Measurements from ENCODE around the gene DDX51. TPM values are rescaled to one million over a fixed set of nuclear protein-coding genes. Genes with fewer than 3 reads are reported as not detected.

Gene DDX51
- total RNA-seq, 1 experiment from 2014 or later = 38.1 TPM

DNA sequence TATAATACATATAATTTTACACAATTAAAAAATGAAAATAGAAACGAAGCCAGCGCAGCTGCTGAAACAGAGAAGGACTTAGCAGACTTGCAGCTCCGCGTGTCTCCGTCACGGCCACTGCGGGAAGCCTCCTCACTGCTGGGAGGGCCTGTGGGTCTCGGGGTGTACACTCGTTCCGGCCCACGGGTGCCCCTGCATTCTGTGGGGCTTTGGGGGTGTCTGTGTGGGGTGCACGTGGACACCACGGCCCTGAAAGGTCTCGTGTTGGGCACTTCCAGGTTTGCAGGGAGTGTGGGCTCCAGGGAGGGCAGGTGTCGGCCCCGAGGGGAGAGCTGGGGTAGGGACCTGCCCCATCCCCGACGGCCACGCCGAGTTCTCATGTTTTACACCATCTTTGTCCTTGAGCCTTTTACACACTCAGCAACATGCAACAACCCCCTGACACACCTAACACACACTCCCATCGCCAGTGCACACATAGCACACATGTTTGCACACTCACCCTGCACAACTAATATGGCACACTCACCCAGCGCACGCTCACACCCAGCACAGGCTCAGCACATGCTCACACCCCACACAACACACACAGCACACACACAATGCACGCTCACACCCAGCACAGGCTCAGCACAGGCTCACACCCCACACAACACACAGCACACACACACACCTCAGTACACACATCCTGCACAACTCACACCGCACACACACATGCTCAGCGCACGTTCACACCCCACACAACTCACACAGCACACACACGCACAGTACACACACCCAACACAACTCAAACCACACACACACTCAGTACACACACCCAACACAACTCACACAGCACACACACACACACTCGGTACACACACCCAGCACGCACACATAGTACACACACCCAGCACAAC lies 36.8 kb upstream of the DDX51 start:
- intact Hi-C loops (cut with micrococcal nuclease) = no loop called here
- ATAC-seq = no peak
- H2AFZ ChIP-seq (ENCODE audit: low read depth, low read length, poor library complexity, severe bottlenecking) = no peak overlapping the region
- H3K4me1 ChIP-seq (ENCODE audit: control insufficient read depth in 1 of 2, insufficient read depth in 2 of 2, low read length in 2 of 2) = no peaks in the 10 kb centered on the region
- H4K20me1 ChIP-seq (ENCODE audit: insufficient read depth) = no peaks in the 10 kb centered on the region
- H3K4me3 ChIP-seq (replicated peaks in 1 of 2; ENCODE audit: low read depth in 1 of 2, low read length in 2 of 2) = no peak overlapping the region
- H3K9ac ChIP-seq (ENCODE audit: low read length) = no peak overlapping the region
- ChIA-PET CTCF (no interaction called here), POLR2A (no interaction called here), RAD21 (ENCODE audit: low non-redundant PET in 1 of 2, low total read pairs in 2 of 2, uncharacterized antibody in 2 of 2, unreplicated experiment in 2 of 2) (no interaction called here)
- no peak overlapping the region for H3K27ac ChIP-seq (ENCODE audit: low read depth, low read length)
- no peak for TF ChIP-seq ZNF274 (IDR thresholded peaks at IDR 0.05; ENCODE audit: low read depth, low read length)
- no peak for TF ChIP-seq ELF1 (IDR thresholded peaks at IDR 0.05; ENCODE audit: borderline replicate concordance, low read depth)
- no peak for TF ChIP-seq POLR2A (IDR thresholded peaks at IDR 0.05; ENCODE audit: borderline replicate concordance, extremely low read depth, insufficient read depth, insufficient read length)
- TF ChIP-seq, protein P1, sequence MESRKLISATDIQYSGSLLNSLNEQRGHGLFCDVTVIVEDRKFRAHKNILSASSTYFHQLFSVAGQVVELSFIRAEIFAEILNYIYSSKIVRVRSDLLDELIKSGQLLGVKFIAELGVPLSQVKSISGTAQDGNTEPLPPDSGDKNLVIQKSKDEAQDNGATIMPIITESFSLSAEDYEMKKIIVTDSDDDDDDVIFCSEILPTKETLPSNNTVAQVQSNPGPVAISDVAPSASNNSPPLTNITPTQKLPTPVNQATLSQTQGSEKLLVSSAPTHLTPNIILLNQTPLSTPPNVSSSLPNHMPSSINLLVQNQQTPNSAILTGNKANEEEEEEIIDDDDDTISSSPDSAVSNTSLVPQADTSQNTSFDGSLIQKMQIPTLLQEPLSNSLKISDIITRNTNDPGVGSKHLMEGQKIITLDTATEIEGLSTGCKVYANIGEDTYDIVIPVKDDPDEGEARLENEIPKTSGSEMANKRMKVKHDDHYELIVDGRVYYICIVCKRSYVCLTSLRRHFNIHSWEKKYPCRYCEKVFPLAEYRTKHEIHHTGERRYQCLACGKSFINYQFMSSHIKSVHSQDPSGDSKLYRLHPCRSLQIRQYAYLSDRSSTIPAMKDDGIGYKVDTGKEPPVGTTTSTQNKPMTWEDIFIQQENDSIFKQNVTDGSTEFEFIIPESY (IDR thresholded peaks at IDR 0.05; ENCODE audit: extremely low read depth, insufficient replicate concordance, low read length) = no peak
- TF ChIP-seq MAX (IDR thresholded peaks at IDR 0.05) = no peak
- TF ChIP-seq ATF3 (IDR thresholded peaks at IDR 0.05) = no peak
- TF ChIP-seq CEBPB (IDR thresholded peaks at IDR 0.05; ENCODE audit: low read depth) = no peak
- TF ChIP-seq, protein P2, sequence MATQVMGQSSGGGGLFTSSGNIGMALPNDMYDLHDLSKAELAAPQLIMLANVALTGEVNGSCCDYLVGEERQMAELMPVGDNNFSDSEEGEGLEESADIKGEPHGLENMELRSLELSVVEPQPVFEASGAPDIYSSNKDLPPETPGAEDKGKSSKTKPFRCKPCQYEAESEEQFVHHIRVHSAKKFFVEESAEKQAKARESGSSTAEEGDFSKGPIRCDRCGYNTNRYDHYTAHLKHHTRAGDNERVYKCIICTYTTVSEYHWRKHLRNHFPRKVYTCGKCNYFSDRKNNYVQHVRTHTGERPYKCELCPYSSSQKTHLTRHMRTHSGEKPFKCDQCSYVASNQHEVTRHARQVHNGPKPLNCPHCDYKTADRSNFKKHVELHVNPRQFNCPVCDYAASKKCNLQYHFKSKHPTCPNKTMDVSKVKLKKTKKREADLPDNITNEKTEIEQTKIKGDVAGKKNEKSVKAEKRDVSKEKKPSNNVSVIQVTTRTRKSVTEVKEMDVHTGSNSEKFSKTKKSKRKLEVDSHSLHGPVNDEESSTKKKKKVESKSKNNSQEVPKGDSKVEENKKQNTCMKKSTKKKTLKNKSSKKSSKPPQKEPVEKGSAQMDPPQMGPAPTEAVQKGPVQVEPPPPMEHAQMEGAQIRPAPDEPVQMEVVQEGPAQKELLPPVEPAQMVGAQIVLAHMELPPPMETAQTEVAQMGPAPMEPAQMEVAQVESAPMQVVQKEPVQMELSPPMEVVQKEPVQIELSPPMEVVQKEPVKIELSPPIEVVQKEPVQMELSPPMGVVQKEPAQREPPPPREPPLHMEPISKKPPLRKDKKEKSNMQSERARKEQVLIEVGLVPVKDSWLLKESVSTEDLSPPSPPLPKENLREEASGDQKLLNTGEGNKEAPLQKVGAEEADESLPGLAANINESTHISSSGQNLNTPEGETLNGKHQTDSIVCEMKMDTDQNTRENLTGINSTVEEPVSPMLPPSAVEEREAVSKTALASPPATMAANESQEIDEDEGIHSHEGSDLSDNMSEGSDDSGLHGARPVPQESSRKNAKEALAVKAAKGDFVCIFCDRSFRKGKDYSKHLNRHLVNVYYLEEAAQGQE (IDR thresholded peaks at IDR 0.05; ENCODE audit: low read depth) = no peak
- TF ChIP-seq POLR2AphosphoS5 (IDR thresholded peaks at IDR 0.05; ENCODE audit: low read depth, low read length) = no peak
- TF ChIP-seq JUND (IDR thresholded peaks at IDR 0.05) = no peak
- no peak for TF ChIP-seq TCF7L2 (IDR thresholded peaks at IDR 0.05; ENCODE audit: borderline replicate concordance, extremely low read depth, insufficient read depth, insufficient read length)
- TF ChIP-seq EZH2phosphoT487 (IDR thresholded peaks at IDR 0.05; ENCODE audit: borderline replicate concordance) = no peak
- TF ChIP-seq EZH2 (IDR thresholded peaks at IDR 0.05) = no peak
- no peak for TF ChIP-seq SP1 (IDR thresholded peaks at IDR 0.05; ENCODE audit: low read depth)
- TF ChIP-seq RAD21 (IDR thresholded peaks at IDR 0.05; ENCODE audit: low read depth) = no peak
- TF ChIP-seq CBX3 (IDR thresholded peaks at IDR 0.05; ENCODE audit: low read depth) = no peak
- H3K79me2 ChIP-seq (ENCODE audit: insufficient read depth, low read length) = no peaks in the 10 kb centered on the region
- no peak for DNase-seq (ENCODE audit: low read depth, low spot score)
- no peaks in the 10 kb centered on the region for H3K9me2 ChIP-seq (ENCODE audit: insufficient read depth)
- H3K9me3 ChIP-seq (ENCODE audit: control insufficient read depth in 1 of 2, insufficient read depth in 1 of 2, low read depth in 1 of 2, low read length in 2 of 2) = no peaks in the 10 kb centered on the region
- H3K4me2 ChIP-seq (ENCODE audit: low read length) = no peak overlapping the region
- H3K36me3 ChIP-seq (ENCODE audit: control insufficient read depth in 1 of 2, insufficient read depth in 2 of 2, low read length in 2 of 2) = no peaks in the 10 kb centered on the region
- H3K27me3 ChIP-seq (ENCODE audit: insufficient read depth, low read length) = 0 out of 2 replicates have a peak, but pooled peaks cover 6% of the 10 kb centered on the region
- BruUV-seq (replicated peaks) = no TSS peak

All from HCT116 (cell line).